Measurements from ENCODE around the gene SOAT2. TPM values are rescaled to one million over a fixed set of nuclear protein-coding genes. Genes with fewer than 3 reads are reported as not detected.

Gene SOAT2
- total and polyA plus RNA-seq, 2 donors (not counting 3 experiments of a cell fraction or from before 2014, with no cell fraction given), result not detected

DNA sequence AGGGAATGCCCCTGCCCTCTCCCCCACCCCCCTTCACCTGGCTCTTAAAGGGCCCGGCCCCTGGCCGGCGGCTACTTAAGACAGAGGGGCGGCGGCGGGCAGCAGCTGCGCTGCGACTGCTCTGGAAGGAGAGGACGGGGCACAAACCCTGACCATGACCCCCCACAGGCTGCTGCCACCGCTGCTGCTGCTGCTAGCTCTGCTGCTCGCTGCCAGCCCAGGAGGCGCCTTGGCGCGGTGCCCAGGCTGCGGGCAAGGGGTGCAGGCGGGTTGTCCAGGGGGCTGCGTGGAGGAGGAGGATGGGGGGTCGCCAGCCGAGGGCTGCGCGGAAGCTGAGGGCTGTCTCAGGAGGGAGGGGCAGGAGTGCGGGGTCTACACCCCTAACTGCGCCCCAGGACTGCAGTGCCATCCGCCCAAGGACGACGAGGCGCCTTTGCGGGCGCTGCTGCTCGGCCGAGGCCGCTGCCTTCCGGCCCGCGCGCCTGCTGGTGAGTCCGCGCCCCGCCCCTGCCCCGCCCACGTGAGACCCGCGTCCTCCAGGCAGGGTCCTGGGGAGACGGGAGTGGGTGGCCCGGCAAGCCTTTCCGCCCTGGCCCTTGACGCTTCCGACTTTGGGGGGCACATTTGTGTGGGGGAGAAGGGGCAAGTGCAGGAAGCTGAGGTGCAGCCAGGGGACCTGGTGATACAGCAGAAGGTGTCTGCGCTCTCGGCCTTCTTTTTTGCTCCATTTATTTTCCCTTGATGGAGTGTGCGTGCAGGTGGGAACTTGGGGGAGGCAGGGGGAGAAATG is 5.5 kb upstream of the SOAT2 start, which contains the start of gene IGFBP6:
Gene IGFBP6, plus strand, starts transcription at position 104 of the 790 bp plus-strand sequence. Its CDS starts 51 bp downstream, at position 155.
- Histone ChIP-seq H4K20me1 (replicated peaks; ENCODE audit: control insufficient read depth, extremely low read depth, insufficient read depth, low read length) (no peaks in the 10 kb centered on the region), H3K27ac (ENCODE audit: insufficient read depth, low read depth, low read length) (peak within 1 kb of the TSS; percentile 50), H3K27me3 (ENCODE audit: control insufficient read depth in 2 of 2, insufficient read depth in 2 of 2, low read length in 2 of 2) (no peaks in the 10 kb centered on the region), H3K9me3 (replicated peaks; ENCODE audit: control insufficient read depth, insufficient read depth, low read length) (no peaks in the 10 kb centered on the region), H3K4me1 (ENCODE audit: control insufficient read depth, extremely low read depth, insufficient read depth, low read length) (peaks cover 27% of the 10 kb centered on the region), H2AFZ (ENCODE audit: low read depth, low read length) (peak within 1 kb of the TSS; percentile 99), H3K4me2 (ENCODE audit: insufficient read depth, low read length) (peak within 1 kb of the TSS; percentile 56), H3K79me2 (ENCODE audit: control insufficient read depth, insufficient read depth, low read length) (no peaks in the 10 kb centered on the region), H3K4me3 (replicated peaks in 1 of 3; ENCODE audit: insufficient read depth in 1 of 3, low read depth in 1 of 3, low read length in 3 of 3) (peak within 1 kb of the TSS; percentile 43 to 50 (median 48)), H3K9me1 (replicated peaks; ENCODE audit: control insufficient read depth, extremely low read depth, insufficient read depth, low read length) (no peaks in the 10 kb centered on the region), H3K36me3 (ENCODE audit: control insufficient read depth in 2 of 2, extremely low read depth in 1 of 2, insufficient read depth in 2 of 2, low read length in 2 of 2) (no peaks in the 10 kb centered on the region), H3K9ac (replicated peaks; ENCODE audit: extremely low read depth, insufficient read depth, low read length) (peak within 1 kb of the TSS; percentile 8)
- FAIRE-seq (peak; percentile 40), DNase-seq (ENCODE audit: low read depth, low spot score) (peak; percentile 45)
- TF ChIP-seq MYC (IDR thresholded peaks at IDR 0.05; ENCODE audit: low read depth, low read length) (no peak), POLR2AphosphoS5 (IDR thresholded peaks at IDR 0.05; ENCODE audit: insufficient read depth, low read depth, low read length) (peak; percentile 54), POLR2A (IDR thresholded peaks at IDR 0.05; ENCODE audit: low read depth, low read length) (peak; percentile 75), EZH2 (IDR thresholded peaks at IDR 0.05; ENCODE audit: borderline replicate concordance, low read depth, low read length, severe bottlenecking) (no peak)
- dilution Hi-C loops (cut with MboI; ENCODE audit: extremely low pct_ligation_motif_present, low sequenced_read_pairs), result no loop called here
- intact Hi-C loops (cut with micrococcal nuclease), result loop anchor here (5.0 kb wide), 1 partner anchor 45 kb away; the partner anchor contains the start of gene TNS2
- CTCF ChIA-PET, result interaction anchor here (0.7 to 10.8 kb wide), 6 partner anchors 11 to 100 kb away, joined by 3 to 463 read pairs (median 4); partner anchors contain the start of gene SPRYD3
- POLR2A ChIA-PET, result interaction anchor here (0.6 to 2.2 kb wide), 4 partner anchors 19 to 46 kb away, joined by 4 to 10 read pairs (median 7); partner anchors contain the start of gene SPRYD3
- BruUV-seq (replicated peaks), result no TSS peak

DNA sequence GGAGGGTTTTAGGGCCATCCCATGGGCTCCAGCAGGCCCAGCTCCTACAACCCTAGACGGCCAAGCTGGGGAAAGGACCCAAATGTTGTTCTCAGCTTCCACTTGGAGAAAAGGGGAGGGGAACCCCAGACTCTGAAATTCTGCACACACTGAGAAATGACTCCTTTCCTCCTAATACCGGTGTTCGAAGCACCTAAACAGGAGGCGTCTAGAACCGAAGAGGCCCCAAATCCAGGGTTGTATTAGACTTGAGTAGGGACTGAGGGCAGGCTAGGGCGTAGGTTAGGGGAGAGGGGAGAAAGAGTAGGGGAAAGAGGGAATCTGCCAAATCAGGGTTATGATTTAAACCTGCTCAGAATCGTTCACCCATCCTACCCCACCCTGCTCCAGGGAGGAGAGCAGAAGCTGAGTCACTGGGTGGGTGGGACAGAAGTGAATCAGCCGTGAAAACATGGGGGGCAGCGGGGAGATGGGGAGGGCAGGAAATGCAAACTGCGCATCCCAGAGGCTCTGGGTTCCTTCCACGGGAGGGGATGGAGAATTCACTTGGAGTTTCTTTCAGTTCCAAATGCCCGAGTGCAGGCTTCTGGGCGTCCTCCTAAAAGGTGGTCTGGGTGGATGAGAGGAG is 4.8 kb upstream of the SOAT2 start:
- Histone ChIP-seq H3K9me1 (replicated peaks; ENCODE audit: control insufficient read depth, extremely low read depth, insufficient read depth, low read length) (no peaks in the 10 kb centered on the region), H3K27ac (ENCODE audit: insufficient read depth, low read depth, low read length) (peak overlapping the region; percentile 50), H4K20me1 (replicated peaks; ENCODE audit: control insufficient read depth, extremely low read depth, insufficient read depth, low read length) (no peaks in the 10 kb centered on the region), H3K36me3 (ENCODE audit: control insufficient read depth in 2 of 2, extremely low read depth in 1 of 2, insufficient read depth in 2 of 2, low read length in 2 of 2) (no peaks in the 10 kb centered on the region), H2AFZ (ENCODE audit: low read depth, low read length) (peak overlapping the region; percentile 99), H3K27me3 (ENCODE audit: control insufficient read depth in 2 of 2, insufficient read depth in 2 of 2, low read length in 2 of 2) (no peaks in the 10 kb centered on the region), H3K4me3 (replicated peaks in 1 of 3; ENCODE audit: insufficient read depth in 1 of 3, low read depth in 1 of 3, low read length in 3 of 3) (peak overlapping the region in 2 of 3 experiments; percentile 21 to 24), H3K9me3 (replicated peaks; ENCODE audit: control insufficient read depth, insufficient read depth, low read length) (no peaks in the 10 kb centered on the region), H3K4me2 (ENCODE audit: insufficient read depth, low read length) (peak overlapping the region; percentile 56), H3K4me1 (ENCODE audit: control insufficient read depth, extremely low read depth, insufficient read depth, low read length) (peaks cover 27% of the 10 kb centered on the region), H3K9ac (replicated peaks; ENCODE audit: extremely low read depth, insufficient read depth, low read length) (no peak overlapping the region), H3K79me2 (ENCODE audit: control insufficient read depth, insufficient read depth, low read length) (no peaks in the 10 kb centered on the region)
- DNase-seq (ENCODE audit: low read depth, low spot score) (peak; percentile 34), FAIRE-seq (peak; percentile 86)
- ChIA-PET POLR2A (interaction anchor here (1.8 to 2.2 kb wide), 3 partner anchors 19 to 33 kb away, joined by 4 to 9 read pairs (median 5); partner anchors contain the start of gene SPRYD3), CTCF (interaction anchor here (0.8 to 10.8 kb wide), 20 partner anchors 10 to 171 kb away, joined by 3 to 463 read pairs (median 6); partner anchors contain the start of genes CSAD, SPRYD3 and ZNF740)
- dilution Hi-C loops (cut with MboI; ENCODE audit: extremely low pct_ligation_motif_present, low sequenced_read_pairs) (no loop called here), intact Hi-C loops (cut with micrococcal nuclease) (loop anchor here (5.0 kb wide), 1 partner anchor 46 kb away; the partner anchor contains the start of gene TNS2)
- TF ChIP-seq JUN (IDR thresholded peaks at IDR 0.05; ENCODE audit: borderline replicate concordance, insufficient read depth, insufficient read length, low read depth) (no peak), POLR2AphosphoS5 (IDR thresholded peaks at IDR 0.05; ENCODE audit: insufficient read depth, low read depth, low read length) (peak; percentile 33), POLR2A (IDR thresholded peaks at IDR 0.05; ENCODE audit: low read depth, low read length) (no peak), FOS (IDR thresholded peaks at IDR 0.05; ENCODE audit: borderline replicate concordance, insufficient read depth, low read length) (peak; percentile 88)
- TF ChIP-seq, protein P1, sequence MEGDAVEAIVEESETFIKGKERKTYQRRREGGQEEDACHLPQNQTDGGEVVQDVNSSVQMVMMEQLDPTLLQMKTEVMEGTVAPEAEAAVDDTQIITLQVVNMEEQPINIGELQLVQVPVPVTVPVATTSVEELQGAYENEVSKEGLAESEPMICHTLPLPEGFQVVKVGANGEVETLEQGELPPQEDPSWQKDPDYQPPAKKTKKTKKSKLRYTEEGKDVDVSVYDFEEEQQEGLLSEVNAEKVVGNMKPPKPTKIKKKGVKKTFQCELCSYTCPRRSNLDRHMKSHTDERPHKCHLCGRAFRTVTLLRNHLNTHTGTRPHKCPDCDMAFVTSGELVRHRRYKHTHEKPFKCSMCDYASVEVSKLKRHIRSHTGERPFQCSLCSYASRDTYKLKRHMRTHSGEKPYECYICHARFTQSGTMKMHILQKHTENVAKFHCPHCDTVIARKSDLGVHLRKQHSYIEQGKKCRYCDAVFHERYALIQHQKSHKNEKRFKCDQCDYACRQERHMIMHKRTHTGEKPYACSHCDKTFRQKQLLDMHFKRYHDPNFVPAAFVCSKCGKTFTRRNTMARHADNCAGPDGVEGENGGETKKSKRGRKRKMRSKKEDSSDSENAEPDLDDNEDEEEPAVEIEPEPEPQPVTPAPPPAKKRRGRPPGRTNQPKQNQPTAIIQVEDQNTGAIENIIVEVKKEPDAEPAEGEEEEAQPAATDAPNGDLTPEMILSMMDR (IDR thresholded peaks at IDR 0.05; ENCODE audit: extremely low read depth in 1 of 2, insufficient read depth in 1 of 2, low read depth in 1 of 2, low read length in 2 of 2), result no peak
- no TSS peak for BruUV-seq (replicated peaks)

All from endothelial cell of umbilical vein (primary cell).